HG03064 (cell line): ENCODE data around the gene CCDC146.
A peak's percentile ranks its signal among the peaks of the same experiment; 100 is the strongest.
"Not testable (repeated sequence)": the region's sequence is repeated elsewhere in the genome, so short reads cannot be mapped to it uniquely, and the experiment has no call there.

Experiments used
- ATAC-seq: cut with Tn5 transposase; IDR thresholded peaks from one replicate; pipeline ENCODE4 v1.9.1; 2021; ENCODE audit warnings: low read depth; ENCODE audit not compliant: unreplicated experiment

CCDC146 gene

GRCh38 chr7:77327067-77327931 lies 204.9 kb downstream of the CCDC146 start:
- no peak for ATAC-seq

- no peak for ATAC-seq
Observed at GRCh38 chr7:77327932-77328628, 205.7 kb downstream of the CCDC146 start.

- no peak for ATAC-seq
Observed at GRCh38 chr7:77328669-77329068, 206.3 kb downstream of the CCDC146 start.

GRCh38 chr7:77329466-77330168 lies 207.2 kb downstream of the CCDC146 start:
- peak; percentile 7 for ATAC-seq

- ATAC-seq = peak; percentile 71
Observed at GRCh38 chr7:77330169-77330882, 207.9 kb downstream of the CCDC146 start.

- peak; percentile 61 for ATAC-seq
Observed at GRCh38 chr7:77331938-77332695, 209.7 kb downstream of the CCDC146 start.

GRCh38 chr7:77334039-77334438 lies 211.6 kb downstream of the CCDC146 start:
- not testable (repeated sequence) for ATAC-seq

GRCh38 chr7:77335581-77335980 lies 213.2 kb downstream of the CCDC146 start:
- ATAC-seq = no peak

- ATAC-seq = no peak
Observed at GRCh38 chr7:77337456-77337990, 215.1 kb downstream of the CCDC146 start.

GRCh38 chr7:77338260-77338659 lies 215.8 kb downstream of the CCDC146 start:
- ATAC-seq = no peak

- ATAC-seq = no peak
Observed at GRCh38 chr7:77338883-77339629, 216.6 kb downstream of the CCDC146 start.

- no peak for ATAC-seq
Observed at GRCh38 chr7:77339726-77340125, 217.3 kb downstream of the CCDC146 start.
